ENCODE data around the gene RCAN3. TPM values are rescaled to one million over a fixed set of nuclear protein-coding genes. Genes with fewer than 3 reads are reported as not detected.

The RCAN3 gene
- total and polyA plus RNA-seq, 2 experiments from 2014 or later = 6.2 to 10.1 TPM

DNA sequence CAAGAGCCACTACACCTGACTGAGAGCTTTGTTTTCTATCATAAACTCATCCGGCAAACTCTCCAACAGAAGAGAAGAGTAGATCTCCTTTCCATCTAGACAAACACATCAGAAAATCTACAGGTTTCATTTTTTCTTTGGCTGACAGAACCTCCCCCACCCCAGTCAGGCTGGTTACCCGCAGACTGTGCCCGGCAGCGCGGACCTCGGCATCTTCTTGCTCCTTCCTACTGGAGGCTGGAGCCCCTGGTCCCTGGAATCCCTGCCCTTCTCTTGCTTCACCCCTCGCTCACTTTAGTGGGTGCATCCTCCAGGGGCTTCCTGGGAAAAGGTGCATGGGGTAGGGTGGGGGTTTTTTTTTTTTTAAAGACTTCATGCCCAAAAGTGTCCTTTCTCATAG is 76.2 kb downstream of the RCAN3 start:
- Histone ChIP-seq H3K9me3 (ENCODE audit: low read depth) (no peaks in the 10 kb centered on the region), H3K27ac (no peak overlapping the region), H3K36me3 (replicated peaks; ENCODE audit: insufficient read depth, low read depth) (no peaks in the 10 kb centered on the region), H3K4me3 (no peak overlapping the region), H3K27me3 (no peaks in the 10 kb centered on the region), H3K79me2 (no peaks in the 10 kb centered on the region), H3K4me1 (ENCODE audit: insufficient read depth) (no peaks in the 10 kb centered on the region), H2AFZ (no peak overlapping the region), H4K20me1 (ENCODE audit: insufficient read depth, poor library complexity, severe bottlenecking) (no peaks in the 10 kb centered on the region), H3K4me2 (no peak overlapping the region), H3K9me2 (replicated peaks; ENCODE audit: insufficient read depth) (no peaks in the 10 kb centered on the region)
- TF ChIP-seq, protein P1, sequence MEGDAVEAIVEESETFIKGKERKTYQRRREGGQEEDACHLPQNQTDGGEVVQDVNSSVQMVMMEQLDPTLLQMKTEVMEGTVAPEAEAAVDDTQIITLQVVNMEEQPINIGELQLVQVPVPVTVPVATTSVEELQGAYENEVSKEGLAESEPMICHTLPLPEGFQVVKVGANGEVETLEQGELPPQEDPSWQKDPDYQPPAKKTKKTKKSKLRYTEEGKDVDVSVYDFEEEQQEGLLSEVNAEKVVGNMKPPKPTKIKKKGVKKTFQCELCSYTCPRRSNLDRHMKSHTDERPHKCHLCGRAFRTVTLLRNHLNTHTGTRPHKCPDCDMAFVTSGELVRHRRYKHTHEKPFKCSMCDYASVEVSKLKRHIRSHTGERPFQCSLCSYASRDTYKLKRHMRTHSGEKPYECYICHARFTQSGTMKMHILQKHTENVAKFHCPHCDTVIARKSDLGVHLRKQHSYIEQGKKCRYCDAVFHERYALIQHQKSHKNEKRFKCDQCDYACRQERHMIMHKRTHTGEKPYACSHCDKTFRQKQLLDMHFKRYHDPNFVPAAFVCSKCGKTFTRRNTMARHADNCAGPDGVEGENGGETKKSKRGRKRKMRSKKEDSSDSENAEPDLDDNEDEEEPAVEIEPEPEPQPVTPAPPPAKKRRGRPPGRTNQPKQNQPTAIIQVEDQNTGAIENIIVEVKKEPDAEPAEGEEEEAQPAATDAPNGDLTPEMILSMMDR (IDR thresholded peaks at IDR 0.05; ENCODE audit: poor library complexity) = no peak
- TF ChIP-seq EZH2 (IDR thresholded peaks at IDR 0.05; ENCODE audit: borderline replicate concordance) (no peak), EZH2phosphoT487 (IDR thresholded peaks at IDR 0.05; ENCODE audit: low read depth, severe bottlenecking, unreplicated experiment) (no peak)
- 98% methylated on average over 7 of the region's 7 CpGs for WGBS (ENCODE audit: low lambda C conversion rate, missing lambda C conversion rate)
- no peak for DNase-seq (ENCODE audit: low spot score)

GRCh38 chr1:24580756-24581155 is 78.1 kb downstream of the RCAN3 start:
- 88% methylated on average over 10 of the region's 10 CpGs for WGBS (ENCODE audit: low lambda C conversion rate, missing lambda C conversion rate)
- no peak overlapping the region for H3K4me3 ChIP-seq
- H3K9me3 ChIP-seq (ENCODE audit: low read depth) = no peaks in the 10 kb centered on the region
- no peak overlapping the region for H3K4me2 ChIP-seq
- H3K27ac ChIP-seq = no peak overlapping the region
- no peaks in the 10 kb centered on the region for H3K4me1 ChIP-seq (ENCODE audit: insufficient read depth)
- H3K9me2 ChIP-seq (replicated peaks; ENCODE audit: insufficient read depth) = no peaks in the 10 kb centered on the region
- H3K79me2 ChIP-seq = no peaks in the 10 kb centered on the region
- H2AFZ ChIP-seq = no peak overlapping the region
- H3K36me3 ChIP-seq (replicated peaks; ENCODE audit: insufficient read depth, low read depth) = no peaks in the 10 kb centered on the region
- DNase-seq (ENCODE audit: low spot score) = no peak
- H3K27me3 ChIP-seq = no peaks in the 10 kb centered on the region
- no peak for TF ChIP-seq EZH2phosphoT487 (IDR thresholded peaks at IDR 0.05; ENCODE audit: low read depth, severe bottlenecking, unreplicated experiment)
- TF ChIP-seq, protein P1 (IDR thresholded peaks at IDR 0.05; ENCODE audit: poor library complexity) = no peak
- no peak for TF ChIP-seq EZH2 (IDR thresholded peaks at IDR 0.05; ENCODE audit: borderline replicate concordance)
- H4K20me1 ChIP-seq (ENCODE audit: insufficient read depth, poor library complexity, severe bottlenecking) = no peaks in the 10 kb centered on the region

GRCh38 chr1:24584171-24584647 is 81.6 kb downstream of the RCAN3 start:
- DNase-seq (ENCODE audit: low spot score) = no peak
- H3K4me2 ChIP-seq = no peak overlapping the region
- no peaks in the 10 kb centered on the region for H4K20me1 ChIP-seq (ENCODE audit: insufficient read depth, poor library complexity, severe bottlenecking)
- H2AFZ ChIP-seq = no peak overlapping the region
- TF ChIP-seq, protein P1 (IDR thresholded peaks at IDR 0.05; ENCODE audit: poor library complexity) = no peak
- TF ChIP-seq EZH2phosphoT487 (IDR thresholded peaks at IDR 0.05; ENCODE audit: low read depth, severe bottlenecking, unreplicated experiment) (no peak), EZH2 (IDR thresholded peaks at IDR 0.05; ENCODE audit: borderline replicate concordance) (no peak)
- H3K79me2 ChIP-seq = no peaks in the 10 kb centered on the region
- no peaks in the 10 kb centered on the region for H3K27me3 ChIP-seq
- no peaks in the 10 kb centered on the region for H3K36me3 ChIP-seq (replicated peaks; ENCODE audit: insufficient read depth, low read depth)
- H3K9me3 ChIP-seq (ENCODE audit: low read depth) = no peaks in the 10 kb centered on the region
- H3K4me3 ChIP-seq = no peak overlapping the region
- H3K27ac ChIP-seq = no peak overlapping the region
- 87% methylated on average over 6 of the region's 6 CpGs for WGBS (ENCODE audit: low lambda C conversion rate, missing lambda C conversion rate)
- H3K4me1 ChIP-seq (ENCODE audit: insufficient read depth) = no peaks in the 10 kb centered on the region
- no peaks in the 10 kb centered on the region for H3K9me2 ChIP-seq (replicated peaks; ENCODE audit: insufficient read depth)

GRCh38 chr1:24586119-24586518 is 83.5 kb downstream of the RCAN3 start:
- Histone ChIP-seq H3K27ac (no peak overlapping the region), H3K27me3 (no peaks in the 10 kb centered on the region), H3K36me3 (replicated peaks; ENCODE audit: insufficient read depth, low read depth) (no peaks in the 10 kb centered on the region), H2AFZ (no peak overlapping the region), H3K4me2 (no peak overlapping the region), H3K9me3 (ENCODE audit: low read depth) (no peaks in the 10 kb centered on the region), H3K4me3 (no peak overlapping the region), H3K79me2 (no peaks in the 10 kb centered on the region), H4K20me1 (ENCODE audit: insufficient read depth, poor library complexity, severe bottlenecking) (no peaks in the 10 kb centered on the region), H3K4me1 (ENCODE audit: insufficient read depth) (no peaks in the 10 kb centered on the region), H3K9me2 (replicated peaks; ENCODE audit: insufficient read depth) (no peaks in the 10 kb centered on the region)
- no peak for DNase-seq (ENCODE audit: low spot score)
- WGBS (ENCODE audit: low lambda C conversion rate, missing lambda C conversion rate) = 91% methylated on average over 10 of the region's 10 CpGs
- TF ChIP-seq, protein P1 (IDR thresholded peaks at IDR 0.05; ENCODE audit: poor library complexity) = no peak
- TF ChIP-seq EZH2phosphoT487 (IDR thresholded peaks at IDR 0.05; ENCODE audit: low read depth, severe bottlenecking, unreplicated experiment) = no peak
- TF ChIP-seq EZH2 (IDR thresholded peaks at IDR 0.05; ENCODE audit: borderline replicate concordance) = no peak
